Skeletal muscle satellite cell (primary cell): ENCODE data around the gene PRDM11.
"Not testable (repeated sequence)": the region's sequence is repeated elsewhere in the genome, so short reads cannot be mapped to it uniquely, and the experiment has no call there.

Experiments
- H3K27me3 ChIP-seq: 2 replicates; pipeline ENCODE4 v1.7.0; 2013; ENCODE audit warnings: low read length; ENCODE audit not compliant: control insufficient read depth, insufficient read depth
- H3K36me3 ChIP-seq: 2 replicates; pipeline ENCODE4 v1.7.0; 2013; ENCODE audit warnings: mild to moderate bottlenecking, control low read depth, low read length; ENCODE audit not compliant: insufficient read depth
- H3K4me1 ChIP-seq: 2 replicates; pipeline ENCODE4 v1.7.0; 2013; ENCODE audit warnings: low read length; ENCODE audit not compliant: control insufficient read depth, insufficient read depth
- H3K4me2 ChIP-seq: 2 replicates; pipeline ENCODE4 v1.7.0; 2013; ENCODE audit warnings: mild to moderate bottlenecking, low read length
- H3K4me3 ChIP-seq: 2 replicates; pipeline ENCODE4 v1.7.0; 2013; ENCODE audit warnings: low read length
- H3K9ac ChIP-seq: 2 replicates; pipeline ENCODE4 v1.7.0; 2013; ENCODE audit warnings: mild to moderate bottlenecking, low read depth, low read length, moderate library complexity
- H3K9me3 ChIP-seq: replicated peaks from 2 replicates; pipeline ENCODE4 v1.7.0; 2013; ENCODE audit warnings: mild to moderate bottlenecking, control low read depth, low read length

Gene PRDM11

DNA sequence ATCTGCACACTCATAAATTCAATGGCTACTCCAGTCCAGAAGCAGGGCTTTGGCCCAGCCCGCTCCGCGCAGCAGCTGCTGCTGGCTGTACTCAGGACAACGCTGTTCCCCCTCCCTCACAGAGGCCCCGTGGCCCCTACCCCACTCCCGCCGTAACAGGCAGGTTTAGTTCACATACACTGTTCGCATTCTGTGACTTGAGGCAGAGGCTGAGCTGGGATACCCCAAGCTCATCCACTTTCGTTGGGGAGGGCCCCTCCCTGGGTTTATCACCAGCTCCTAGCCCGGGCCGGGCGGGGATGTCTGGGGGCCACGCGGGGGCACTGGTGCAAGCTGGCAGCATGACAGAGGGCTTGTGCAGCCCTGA is 87.3 kb downstream of the PRDM11 start:
- no peak overlapping the region for H3K9ac ChIP-seq
- H3K27me3 ChIP-seq = peaks cover 30% of the 10 kb centered on the region
- H3K9me3 ChIP-seq = no peaks in the 10 kb centered on the region
- no peak overlapping the region for H3K4me2 ChIP-seq
- H3K4me1 ChIP-seq = peaks cover 5% of the 10 kb centered on the region
- H3K36me3 ChIP-seq = no peaks in the 10 kb centered on the region
- H3K4me3 ChIP-seq = no peak overlapping the region

DNA sequence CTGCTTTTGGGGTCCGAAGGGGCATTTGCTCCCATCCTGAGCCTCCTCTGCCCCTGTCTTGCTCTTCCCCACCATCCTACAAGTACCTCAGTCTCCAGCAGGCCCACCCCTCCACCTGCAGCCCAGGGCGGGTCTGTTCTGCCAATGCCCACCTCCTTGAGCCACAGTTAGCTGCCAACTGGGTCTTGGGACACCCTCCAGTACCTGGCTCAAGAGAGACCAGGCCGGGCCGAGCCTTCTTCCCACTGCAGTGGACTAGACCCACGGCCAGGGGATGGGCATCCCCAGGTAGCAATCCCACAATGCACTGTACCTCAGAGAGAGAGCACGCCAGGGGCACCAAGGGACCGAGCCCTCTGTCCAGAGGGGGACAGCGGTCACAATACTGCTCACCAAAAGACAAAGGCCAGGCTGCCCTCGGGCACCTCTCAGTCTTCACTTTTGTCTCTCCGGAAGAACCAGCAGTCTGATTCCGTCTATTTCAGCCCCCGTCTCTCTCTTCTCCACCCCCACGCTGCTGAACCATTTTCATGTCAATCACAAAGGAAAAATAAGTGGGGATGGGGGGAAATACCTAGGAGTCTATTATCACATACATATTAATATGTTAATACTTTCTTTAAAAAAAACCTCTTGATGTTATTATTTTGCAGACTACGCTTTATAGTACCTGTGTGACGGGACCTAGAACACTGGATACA is 88.0 kb downstream of the PRDM11 start:
- Histone ChIP-seq H3K9me3 (no peaks in the 10 kb centered on the region), H3K36me3 (no peaks in the 10 kb centered on the region), H3K27me3 (peaks cover 30% of the 10 kb centered on the region), H3K4me1 (peaks cover 10% of the 10 kb centered on the region), H3K4me3 (no peak overlapping the region), H3K9ac (no peak overlapping the region), H3K4me2 (no peak overlapping the region)

GRCh38 chr11:45237711-45238315 is 91.4 kb downstream of the PRDM11 start:
- H3K9me3 ChIP-seq = no peaks in the 10 kb centered on the region
- H3K4me2 ChIP-seq = no peak overlapping the region
- no peaks in the 10 kb centered on the region for H3K36me3 ChIP-seq
- H3K4me3 ChIP-seq = no peak overlapping the region
- H3K27me3 ChIP-seq = peaks cover 45% of the 10 kb centered on the region
- H3K4me1 ChIP-seq = peaks cover 10% of the 10 kb centered on the region
- H3K9ac ChIP-seq = no peak overlapping the region

- peaks cover 10% of the 10 kb centered on the region for H3K4me1 ChIP-seq
- no peak overlapping the region for H3K4me3 ChIP-seq
- no peak overlapping the region for H3K4me2 ChIP-seq
- peaks cover 51% of the 10 kb centered on the region for H3K27me3 ChIP-seq
- no peaks in the 10 kb centered on the region for H3K36me3 ChIP-seq
- H3K9me3 ChIP-seq = no peaks in the 10 kb centered on the region
- H3K9ac ChIP-seq = no peak overlapping the region
Observed at GRCh38 chr11:45238724-45239123, 92.3 kb downstream of the PRDM11 start.

DNA sequence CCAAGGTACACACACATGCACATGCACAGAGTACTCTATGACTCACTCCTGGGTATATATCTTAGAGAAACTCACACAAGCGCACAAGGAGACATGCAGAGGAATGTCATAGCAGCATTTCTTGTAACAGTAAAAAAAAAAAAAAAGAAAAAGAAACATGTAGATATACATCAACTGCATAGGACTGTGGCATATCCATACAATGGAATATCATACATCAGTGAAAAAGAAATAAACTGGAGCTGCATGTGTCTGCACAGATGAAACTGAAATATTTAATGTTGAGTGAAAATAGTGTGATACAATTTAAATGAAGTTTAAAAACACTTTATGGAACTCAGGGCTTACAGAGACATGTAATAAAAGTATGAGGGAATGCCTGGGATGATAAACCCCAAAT is 93.3 kb downstream of the PRDM11 start:
- peaks cover 10% of the 10 kb centered on the region for H3K4me1 ChIP-seq
- H3K4me3 ChIP-seq = no peak overlapping the region
- peaks cover 60% of the 10 kb centered on the region for H3K27me3 ChIP-seq
- H3K9me3 ChIP-seq = no peaks in the 10 kb centered on the region
- no peak overlapping the region for H3K9ac ChIP-seq
- H3K4me2 ChIP-seq = no peak overlapping the region
- no peaks in the 10 kb centered on the region for H3K36me3 ChIP-seq

GRCh38 chr11:45243967-45244366 is 97.5 kb downstream of the PRDM11 start:
- Histone ChIP-seq H3K4me2 (no peak overlapping the region), H3K9ac (no peak overlapping the region), H3K4me3 (no peak overlapping the region), H3K4me1 (peaks cover 4% of the 10 kb centered on the region), H3K27me3 (peaks cover 60% of the 10 kb centered on the region), H3K9me3 (no peaks in the 10 kb centered on the region), H3K36me3 (no peaks in the 10 kb centered on the region)

GRCh38 chr11:45245218-45246045 is 99.0 kb downstream of the PRDM11 start:
- Histone ChIP-seq H3K9ac (no peak overlapping the region), H3K4me2 (no peak overlapping the region), H3K4me1 (no peaks in the 10 kb centered on the region), H3K4me3 (no peak overlapping the region), H3K36me3 (no peaks in the 10 kb centered on the region), H3K27me3 (peaks cover 57% of the 10 kb centered on the region), H3K9me3 (no peaks in the 10 kb centered on the region)

DNA sequence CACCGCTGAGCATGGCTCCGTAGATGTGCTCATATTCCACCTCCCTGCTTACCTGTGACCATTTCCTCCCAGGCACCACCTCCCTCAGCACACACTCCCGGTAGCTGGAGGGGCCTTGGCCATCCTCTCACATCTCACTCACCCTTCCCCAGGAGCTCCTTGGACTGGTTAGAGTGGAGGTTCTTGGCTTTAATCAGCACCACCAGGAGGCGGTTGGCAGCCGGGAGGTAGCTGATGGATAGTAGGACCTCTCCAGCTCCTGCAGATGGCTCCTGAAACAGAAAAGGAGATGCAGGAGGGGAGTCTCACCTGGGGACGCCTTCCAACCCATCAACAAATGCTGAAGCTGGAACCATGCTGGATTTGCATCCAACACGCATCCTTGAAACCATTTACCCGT is 99.8 kb downstream of the PRDM11 start:
- Histone ChIP-seq H3K9ac (no peak overlapping the region), H3K36me3 (no peaks in the 10 kb centered on the region), H3K4me3 (no peak overlapping the region), H3K4me1 (no peaks in the 10 kb centered on the region), H3K27me3 (peaks cover 54% of the 10 kb centered on the region), H3K4me2 (no peak overlapping the region), H3K9me3 (no peaks in the 10 kb centered on the region)

GRCh38 chr11:45247433-45247832 is 101.0 kb downstream of the PRDM11 start:
- no peak overlapping the region for H3K9ac ChIP-seq
- no peak overlapping the region for H3K4me3 ChIP-seq
- H3K4me1 ChIP-seq = peaks cover 3% of the 10 kb centered on the region
- H3K4me2 ChIP-seq = no peak overlapping the region
- H3K36me3 ChIP-seq = no peaks in the 10 kb centered on the region
- peaks cover 54% of the 10 kb centered on the region for H3K27me3 ChIP-seq
- no peaks in the 10 kb centered on the region for H3K9me3 ChIP-seq

DNA sequence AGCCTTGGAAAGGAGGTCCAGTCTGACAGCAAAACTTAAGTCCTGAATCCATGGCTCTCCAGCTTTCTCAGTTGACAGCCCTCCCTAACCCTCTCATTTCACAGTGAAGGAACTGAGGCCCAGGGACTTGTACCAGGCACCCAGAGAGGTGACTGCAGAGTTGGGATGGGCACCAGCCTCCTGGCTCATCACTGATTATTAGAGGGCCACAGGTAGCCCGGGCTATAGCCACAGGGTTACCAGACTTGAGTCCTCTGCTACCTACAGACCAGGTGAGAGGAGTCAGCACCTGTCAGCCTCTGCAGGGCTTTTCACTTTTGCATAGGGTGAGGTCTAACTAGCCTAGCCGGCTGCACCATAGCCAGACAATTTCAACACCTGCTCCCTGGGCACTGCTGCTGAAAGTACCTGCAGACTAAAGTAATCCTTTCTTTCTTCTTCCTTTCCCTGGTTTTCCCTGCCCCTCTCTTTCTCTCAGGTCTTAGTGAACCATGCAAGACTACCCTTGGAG is 102.1 kb downstream of the PRDM11 start:
- Histone ChIP-seq H3K9ac (no peak overlapping the region), H3K4me2 (no peak overlapping the region), H3K4me3 (no peak overlapping the region), H3K36me3 (no peaks in the 10 kb centered on the region), H3K9me3 (no peaks in the 10 kb centered on the region), H3K27me3 (peaks cover 45% of the 10 kb centered on the region), H3K4me1 (peaks cover 10% of the 10 kb centered on the region)

DNA sequence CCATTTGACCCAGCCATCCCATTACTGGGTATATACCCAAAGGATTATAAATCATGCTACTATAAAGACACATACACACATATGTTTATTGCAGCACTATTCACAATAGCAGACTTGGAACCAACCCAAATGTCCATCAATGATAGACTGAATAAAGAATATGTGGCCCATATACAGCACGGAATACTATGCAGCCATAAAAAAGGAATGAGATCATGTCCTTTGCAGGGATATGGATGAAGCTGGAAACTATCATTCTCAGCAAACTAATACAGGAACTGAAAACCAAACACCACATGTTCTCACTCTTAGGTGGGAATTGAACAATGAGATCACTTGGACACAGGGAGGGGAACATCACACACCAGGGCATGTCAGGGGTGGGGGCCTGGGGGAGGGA is 102.9 kb downstream of the PRDM11 start:
- H3K4me2 ChIP-seq, H3K9me3 ChIP-seq, H3K9ac ChIP-seq, H3K4me3 ChIP-seq, H3K36me3 ChIP-seq: not testable (repeated sequence)
- H3K4me1 ChIP-seq = peaks cover 10% of the 10 kb centered on the region
- H3K27me3 ChIP-seq = peaks cover 40% of the 10 kb centered on the region
